Measurements from ENCODE around the gene TTC3.

DNA sequence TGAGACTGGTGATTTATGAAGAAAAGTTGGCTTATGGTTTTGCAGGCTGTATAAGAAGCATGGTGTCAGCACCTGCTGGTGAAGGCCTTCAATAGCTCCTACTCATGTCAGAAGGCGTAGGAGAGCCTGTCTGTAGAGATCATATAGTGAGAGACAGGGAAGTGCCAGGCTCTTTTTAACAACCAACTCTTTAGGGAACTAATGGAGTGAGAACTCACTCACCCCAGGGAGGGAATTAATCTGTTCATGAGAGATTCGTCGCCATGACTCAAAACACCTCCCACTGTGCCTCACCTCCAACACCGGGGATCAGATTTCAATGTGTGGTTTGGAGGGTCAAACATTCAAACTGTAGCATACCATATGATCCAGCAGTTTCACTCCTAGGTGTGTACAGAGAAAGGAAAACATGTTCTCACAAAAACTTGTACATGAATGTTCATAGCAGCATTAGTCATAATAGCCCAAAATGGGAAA lies 72.6 kb downstream of the TTC3 start:
- TF ChIP-seq, protein P1, sequence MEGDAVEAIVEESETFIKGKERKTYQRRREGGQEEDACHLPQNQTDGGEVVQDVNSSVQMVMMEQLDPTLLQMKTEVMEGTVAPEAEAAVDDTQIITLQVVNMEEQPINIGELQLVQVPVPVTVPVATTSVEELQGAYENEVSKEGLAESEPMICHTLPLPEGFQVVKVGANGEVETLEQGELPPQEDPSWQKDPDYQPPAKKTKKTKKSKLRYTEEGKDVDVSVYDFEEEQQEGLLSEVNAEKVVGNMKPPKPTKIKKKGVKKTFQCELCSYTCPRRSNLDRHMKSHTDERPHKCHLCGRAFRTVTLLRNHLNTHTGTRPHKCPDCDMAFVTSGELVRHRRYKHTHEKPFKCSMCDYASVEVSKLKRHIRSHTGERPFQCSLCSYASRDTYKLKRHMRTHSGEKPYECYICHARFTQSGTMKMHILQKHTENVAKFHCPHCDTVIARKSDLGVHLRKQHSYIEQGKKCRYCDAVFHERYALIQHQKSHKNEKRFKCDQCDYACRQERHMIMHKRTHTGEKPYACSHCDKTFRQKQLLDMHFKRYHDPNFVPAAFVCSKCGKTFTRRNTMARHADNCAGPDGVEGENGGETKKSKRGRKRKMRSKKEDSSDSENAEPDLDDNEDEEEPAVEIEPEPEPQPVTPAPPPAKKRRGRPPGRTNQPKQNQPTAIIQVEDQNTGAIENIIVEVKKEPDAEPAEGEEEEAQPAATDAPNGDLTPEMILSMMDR (IDR thresholded peaks at IDR 0.05; ENCODE audit: low read depth, low read length): no peak
- TF ChIP-seq EZH2phosphoT487 (IDR thresholded peaks at IDR 0.05; ENCODE audit: low read depth): no peak
